GM19395 (cell line): Measurements from ENCODE around the gene RBM38.

Experiments used
- ATAC-seq: cut with Tn5 transposase; IDR thresholded peaks from one replicate; pipeline ENCODE4 v1.9.1; 2021; ENCODE audit warnings: mild to moderate bottlenecking, moderate library complexity; ENCODE audit not compliant: unreplicated experiment

The RBM38 gene

DNA sequence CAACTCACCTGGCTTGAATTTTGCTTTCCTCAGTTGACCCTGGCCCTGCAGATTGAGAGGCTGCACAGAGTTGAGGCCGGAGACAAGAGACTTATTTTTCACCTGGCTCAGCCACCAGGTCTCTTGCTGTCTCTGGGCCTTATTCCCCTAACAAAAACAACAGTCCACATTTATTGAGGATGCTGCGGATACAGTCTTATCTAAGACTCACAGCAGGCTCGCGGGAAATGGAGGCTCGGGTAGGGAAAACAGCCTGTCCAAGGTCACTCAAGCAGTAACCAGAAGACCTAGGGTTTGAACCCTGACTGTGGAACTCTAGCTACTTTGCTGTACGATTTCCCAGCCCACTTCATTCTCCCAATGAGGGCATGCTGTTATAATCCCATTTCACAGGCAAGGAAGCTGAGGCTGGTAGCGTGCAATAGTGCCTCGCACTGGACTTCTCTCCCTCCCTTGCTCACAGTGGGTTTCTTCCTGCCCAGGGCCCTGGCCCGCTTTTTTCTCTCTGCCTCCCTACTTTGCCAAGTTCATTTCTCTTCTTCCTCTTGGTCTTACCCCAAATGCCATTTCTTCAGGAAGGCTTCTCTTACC lies 57.7 kb downstream of the RBM38 start:
- ATAC-seq: no peak

DNA sequence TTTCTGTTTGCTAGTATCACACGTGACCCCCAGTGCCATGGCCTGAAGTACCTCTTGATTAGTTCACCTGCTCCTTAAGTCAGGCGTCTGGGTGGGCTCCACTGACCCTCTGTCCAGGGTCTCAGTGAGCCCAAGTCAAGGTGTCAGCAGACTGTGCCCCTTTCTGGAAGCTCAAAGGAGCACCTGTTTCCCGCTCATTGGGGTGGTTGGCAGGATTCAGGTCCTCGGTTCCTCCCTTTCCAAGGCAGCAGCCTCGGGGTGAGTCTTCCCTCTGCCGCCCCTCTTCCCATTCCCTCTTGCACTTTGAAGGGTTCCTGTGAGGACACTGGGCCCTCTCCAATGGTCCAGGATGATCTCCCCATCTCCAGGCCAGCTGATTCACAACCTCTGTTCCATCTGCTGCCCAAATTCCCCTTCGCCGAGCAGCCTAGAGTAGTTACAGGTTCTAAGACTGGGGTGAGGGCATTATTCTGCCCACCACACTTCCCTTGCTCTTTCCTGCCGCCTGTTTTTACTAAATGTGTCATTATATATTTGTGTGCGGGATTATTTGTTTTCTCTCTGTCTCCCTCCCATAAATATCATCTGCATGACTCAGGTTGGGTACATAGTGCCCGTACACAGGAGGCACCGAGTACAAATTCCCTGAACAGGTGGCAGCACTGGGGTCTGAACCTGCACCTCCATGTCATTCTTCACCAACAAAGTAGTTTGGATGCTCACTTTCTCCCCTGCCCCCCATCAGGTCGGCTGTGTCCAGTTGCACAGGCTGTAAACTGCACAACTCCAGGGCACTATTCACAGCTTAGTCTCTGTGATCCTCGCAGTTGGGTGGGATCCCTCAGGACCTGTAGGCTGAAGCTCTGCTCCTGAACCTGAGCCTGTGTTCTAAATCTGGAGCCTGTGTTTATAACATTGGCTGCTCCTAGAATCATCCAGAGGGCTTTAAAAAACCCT lies 58.5 kb downstream of the RBM38 start:
- ATAC-seq: no peak

DNA sequence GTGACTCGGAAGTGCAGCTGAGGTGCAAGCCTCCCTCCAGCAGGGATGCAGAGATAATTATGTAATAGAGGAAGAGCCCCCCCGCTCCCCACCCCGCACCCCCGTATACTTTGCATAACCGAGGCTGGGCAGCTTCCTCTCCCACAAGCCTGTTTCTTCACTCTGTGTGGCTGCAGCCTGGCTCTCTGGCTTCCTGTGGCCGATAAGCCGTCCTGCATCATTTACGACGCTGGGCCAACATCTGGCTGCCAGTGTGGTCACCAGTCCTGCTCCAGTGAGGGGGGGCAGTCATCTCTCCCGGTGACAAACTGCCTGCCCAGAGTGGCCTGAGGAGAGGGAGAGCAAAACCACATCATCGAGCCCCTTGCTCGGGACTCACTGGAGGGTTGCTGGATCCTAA lies 59.2 kb downstream of the RBM38 start:
- ATAC-seq: peak; percentile 80

DNA sequence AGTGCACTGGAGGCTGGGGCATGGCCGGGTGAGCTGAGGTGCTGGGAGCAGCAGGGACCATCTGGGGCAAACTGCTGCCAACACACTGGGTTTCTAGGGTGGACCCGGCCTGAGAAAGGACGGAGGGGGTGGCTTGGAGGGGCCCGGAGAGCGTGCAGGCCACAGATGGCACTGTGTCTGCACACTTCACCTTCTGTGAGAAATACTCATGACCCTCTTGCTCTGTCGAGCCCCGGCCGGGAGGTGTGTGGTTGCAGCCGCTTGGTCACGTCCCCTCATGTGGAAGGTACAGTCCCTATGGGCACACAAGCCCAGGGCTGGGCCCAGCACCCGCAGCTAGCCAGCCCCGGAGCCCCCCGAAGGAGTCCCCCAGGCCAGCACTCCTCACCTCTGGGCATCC lies 59.7 kb downstream of the RBM38 start:
- no peak for ATAC-seq

DNA sequence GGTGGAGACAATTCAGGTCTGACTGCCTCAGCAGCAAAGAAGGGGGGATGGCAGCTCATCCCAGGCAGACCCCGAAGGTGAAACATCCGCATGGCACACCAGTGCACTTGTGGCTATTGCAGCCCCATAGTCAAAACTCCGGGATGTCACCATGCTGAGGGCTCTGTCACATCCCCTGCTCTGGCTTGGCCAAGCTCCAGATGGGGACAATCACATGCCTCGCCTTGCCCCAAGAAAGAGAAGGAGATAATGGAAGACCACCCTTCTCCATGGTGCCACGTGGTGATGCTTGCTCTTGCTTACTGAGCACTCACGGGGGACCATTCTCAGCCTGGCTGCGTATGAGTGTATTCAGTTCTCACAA lies 60.2 kb downstream of the RBM38 start:
- ATAC-seq: no peak

DNA sequence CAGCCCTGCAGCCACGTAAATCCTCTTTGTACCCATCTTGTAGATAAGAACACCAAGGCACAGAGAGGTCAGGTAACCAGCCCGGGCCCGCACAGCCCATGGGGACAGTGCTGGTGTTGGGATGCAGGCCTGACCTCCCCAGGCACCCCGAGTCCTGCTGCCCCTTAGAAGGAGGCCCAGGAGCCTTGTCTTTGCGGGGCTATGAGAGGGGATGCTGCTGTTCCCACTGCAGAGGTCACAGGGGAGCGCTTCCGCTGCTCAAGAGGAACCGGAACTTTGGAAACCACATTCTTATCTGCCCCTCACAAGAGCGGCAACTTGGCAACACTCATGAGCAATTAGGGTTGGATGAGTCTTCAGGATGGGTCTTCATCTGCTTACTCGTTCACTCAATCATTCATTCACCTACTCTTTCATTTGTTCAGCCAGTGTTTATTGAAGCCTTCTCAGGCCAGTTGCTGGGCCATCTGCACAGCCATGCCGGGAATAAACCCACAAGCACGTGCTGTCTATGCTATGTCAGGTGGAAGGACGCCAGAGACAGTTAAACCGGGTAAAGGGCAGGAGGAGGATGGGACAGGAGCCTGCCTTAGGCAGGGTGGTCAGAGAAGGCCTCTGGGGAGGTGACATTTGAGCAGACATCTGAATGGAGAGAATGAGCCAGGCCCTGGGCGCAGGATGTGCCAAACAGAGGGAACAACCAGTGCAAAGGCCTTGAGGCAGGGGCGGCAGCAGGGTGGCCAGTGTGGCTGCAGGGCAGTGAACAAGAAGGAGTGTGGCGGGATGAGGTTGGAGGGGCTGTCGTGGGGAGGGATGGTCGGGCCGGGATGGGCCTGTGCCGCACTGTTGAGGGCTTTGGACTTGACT lies 60.8 kb downstream of the RBM38 start:
- ATAC-seq: peak; percentile 52

DNA sequence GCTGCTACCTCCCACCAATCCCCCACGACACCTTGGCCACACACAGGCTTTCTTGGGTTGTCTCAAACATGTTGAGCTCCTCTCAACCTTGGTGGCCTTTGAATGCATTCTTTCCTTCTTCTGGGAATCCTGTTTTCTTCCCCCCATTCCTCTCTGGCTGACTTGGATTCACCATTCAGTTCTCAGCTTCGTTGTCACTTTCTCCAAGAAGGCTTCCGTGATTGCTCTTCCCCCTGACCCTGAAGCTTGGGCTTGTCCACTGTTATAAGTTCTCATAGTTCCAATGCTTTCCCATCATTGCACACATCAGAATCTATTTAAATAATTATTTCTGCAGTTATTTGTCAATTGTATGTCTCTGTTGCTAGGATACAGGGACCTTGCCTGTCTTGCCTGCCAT lies 64.2 kb downstream of the RBM38 start:
- no peak for ATAC-seq

DNA sequence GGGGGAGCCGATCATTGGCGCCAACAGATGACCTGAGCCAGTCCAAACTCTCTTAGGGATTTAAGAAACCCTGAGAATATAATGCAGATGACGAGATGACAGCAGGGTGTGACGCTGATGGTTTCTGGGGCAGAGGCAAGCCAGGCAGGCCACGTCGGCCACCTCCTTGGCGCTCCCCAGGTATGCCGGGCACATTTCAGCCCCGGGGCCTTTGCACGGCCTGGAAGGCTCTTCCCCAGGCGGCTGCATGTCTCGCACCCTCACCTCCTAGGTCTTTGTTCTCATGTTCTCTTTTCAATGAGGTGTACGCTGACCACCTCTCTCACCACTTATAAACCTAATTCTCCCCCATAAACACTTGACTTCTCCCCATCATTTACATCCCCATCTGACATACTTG lies 64.9 kb downstream of the RBM38 start:
- ATAC-seq: no peak

DNA sequence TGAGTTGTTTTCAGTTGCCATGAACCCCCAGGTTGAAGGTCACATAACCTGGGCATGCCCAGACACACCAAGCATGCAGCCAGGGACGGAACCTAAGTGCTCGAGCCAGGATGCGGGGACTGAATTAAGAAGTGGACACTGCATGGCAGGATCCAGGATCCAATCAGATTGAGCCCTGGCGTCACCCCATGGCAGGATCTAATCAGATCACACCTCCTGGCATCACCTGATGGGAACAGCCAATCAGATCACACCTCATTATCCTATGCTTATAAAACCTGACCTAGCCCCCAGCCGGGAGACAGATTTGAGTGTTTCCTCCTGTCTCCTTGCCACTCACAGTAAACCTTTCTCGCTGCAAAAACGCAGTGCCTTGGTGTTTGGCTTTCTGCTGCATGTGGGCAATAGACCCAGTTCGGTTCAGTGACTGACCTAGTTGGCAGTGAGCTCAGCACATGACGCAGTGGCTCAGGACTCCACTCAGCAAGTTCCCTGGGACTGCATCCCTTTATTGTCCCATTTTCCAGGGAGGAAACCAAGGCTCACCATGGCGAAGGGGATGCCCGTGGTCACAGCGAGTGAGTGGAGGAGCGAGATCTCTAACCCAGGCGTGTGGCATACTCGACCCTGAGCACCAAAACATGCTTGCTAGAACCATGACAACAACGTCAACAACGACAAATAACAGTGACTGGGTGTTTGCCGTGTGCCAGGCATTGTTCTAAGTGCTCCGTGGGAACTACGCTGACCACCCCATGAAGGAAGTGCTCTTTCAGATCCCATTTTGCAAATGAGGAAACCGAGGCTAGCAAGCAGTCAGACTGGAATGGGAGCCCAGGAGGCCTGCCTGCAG lies 66.3 kb downstream of the RBM38 start:
- no peak for ATAC-seq

DNA sequence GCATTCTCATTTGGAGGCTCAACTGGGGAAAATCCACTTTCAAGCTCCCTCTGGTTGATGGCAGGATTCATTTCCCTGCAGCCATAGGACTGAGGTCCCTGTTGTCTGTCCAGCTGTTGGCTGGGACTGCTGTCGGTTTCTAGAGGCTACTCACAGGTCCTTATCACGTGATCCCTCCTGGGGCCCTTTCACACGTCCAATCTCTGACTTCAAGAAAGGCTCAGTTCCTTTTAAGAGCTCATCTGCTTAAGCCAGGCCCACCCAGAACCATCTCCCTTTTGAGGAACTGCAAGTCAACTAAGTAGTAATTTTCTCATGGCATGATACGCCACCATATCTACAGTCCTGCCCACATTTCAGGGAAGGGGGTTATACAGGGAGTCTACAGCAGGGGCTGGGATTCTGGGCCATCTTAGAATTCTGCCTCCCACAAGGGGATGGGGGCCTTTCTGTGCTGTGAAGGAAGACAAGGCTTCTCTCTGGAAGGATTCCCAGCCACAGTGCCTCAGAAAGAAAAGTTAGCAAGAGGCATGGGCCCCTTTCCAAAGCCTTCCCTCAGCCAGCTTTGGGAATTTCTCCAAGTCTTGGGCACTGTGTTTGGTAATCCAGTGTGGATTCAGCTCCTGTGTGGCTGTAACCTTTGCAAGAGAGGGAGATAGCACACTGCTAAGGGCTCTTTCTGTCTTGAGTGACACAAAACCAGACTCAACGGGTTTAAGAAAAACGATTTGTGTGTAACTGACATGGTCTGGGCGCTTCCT lies 67.4 kb downstream of the RBM38 start:
- ATAC-seq: no peak
